Measurements from ENCODE around the gene BCR.

DNA sequence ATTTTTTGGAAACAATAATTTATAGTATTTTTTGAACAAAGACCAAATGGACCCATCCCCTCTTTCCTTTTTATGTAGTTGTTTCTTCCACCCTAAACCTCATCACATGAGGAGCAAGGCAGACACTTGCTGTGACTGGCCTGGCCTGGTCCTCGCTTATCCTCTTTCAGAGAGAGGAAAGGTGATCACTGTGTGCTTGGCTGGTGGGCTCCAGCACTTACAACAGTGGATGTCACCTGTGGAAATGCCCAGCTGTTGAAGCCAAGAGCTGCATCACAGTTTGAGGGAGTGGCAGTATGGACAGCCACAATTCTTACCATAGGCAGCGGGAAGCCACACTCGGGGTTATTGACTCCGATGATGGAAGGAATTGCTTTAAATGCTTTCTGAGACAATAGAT lies 185.7 kb downstream of the BCR start:
- no peak for TF ChIP-seq EZH2phosphoT487 (conservative IDR thresholded peaks at IDR 0.05; ENCODE audit: low read length)
- TF ChIP-seq, protein P1, sequence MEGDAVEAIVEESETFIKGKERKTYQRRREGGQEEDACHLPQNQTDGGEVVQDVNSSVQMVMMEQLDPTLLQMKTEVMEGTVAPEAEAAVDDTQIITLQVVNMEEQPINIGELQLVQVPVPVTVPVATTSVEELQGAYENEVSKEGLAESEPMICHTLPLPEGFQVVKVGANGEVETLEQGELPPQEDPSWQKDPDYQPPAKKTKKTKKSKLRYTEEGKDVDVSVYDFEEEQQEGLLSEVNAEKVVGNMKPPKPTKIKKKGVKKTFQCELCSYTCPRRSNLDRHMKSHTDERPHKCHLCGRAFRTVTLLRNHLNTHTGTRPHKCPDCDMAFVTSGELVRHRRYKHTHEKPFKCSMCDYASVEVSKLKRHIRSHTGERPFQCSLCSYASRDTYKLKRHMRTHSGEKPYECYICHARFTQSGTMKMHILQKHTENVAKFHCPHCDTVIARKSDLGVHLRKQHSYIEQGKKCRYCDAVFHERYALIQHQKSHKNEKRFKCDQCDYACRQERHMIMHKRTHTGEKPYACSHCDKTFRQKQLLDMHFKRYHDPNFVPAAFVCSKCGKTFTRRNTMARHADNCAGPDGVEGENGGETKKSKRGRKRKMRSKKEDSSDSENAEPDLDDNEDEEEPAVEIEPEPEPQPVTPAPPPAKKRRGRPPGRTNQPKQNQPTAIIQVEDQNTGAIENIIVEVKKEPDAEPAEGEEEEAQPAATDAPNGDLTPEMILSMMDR (IDR thresholded peaks at IDR 0.05; ENCODE audit: insufficient read depth, low read length, poor library complexity, severe bottlenecking), result no peak
